Activated T-helper 1 cell treated with anti-CD3 and anti-CD28 coated beads, Interleukin-12 subunit alpha, Interleukin-12 subunit beta, Interleukin-2, Interleukin-4 antibody, amounts not matched to agents 30 ng/mL and 10 ng/mL and 1 ng/mL, durations not matched to agents 14 hours and 24 hours and 36 hours (primary cell): ENCODE data around the gene CENPL. TPM values are rescaled to one million over a fixed set of nuclear protein-coding genes. Genes with fewer than 3 reads are reported as not detected.
"Not testable (repeated sequence)": the region's sequence is repeated elsewhere in the genome, so short reads cannot be mapped to it uniquely, and the experiment has no call there.

ENCODE experiments used
- DNase-seq: peaks from one replicate; pipeline ENCODE4 v3.0.0; 2021; ENCODE audit warnings: low spot score
- H3K27ac Mint-ChIP-seq: one replicate; pipeline ENCODE4 v1.8.0; 2021; ENCODE audit warnings: mild to moderate bottlenecking, mixed read lengths
- H3K27me3 Mint-ChIP-seq: one replicate; pipeline ENCODE4 v1.8.0; 2022; ENCODE audit warnings: mild to moderate bottlenecking, moderate library complexity, mixed read lengths; ENCODE audit not compliant: insufficient read depth
- H3K36me3 Mint-ChIP-seq: one replicate; pipeline ENCODE4 v1.8.0; 2021; ENCODE audit warnings: low read depth, mixed read lengths
- H3K4me1 Mint-ChIP-seq: one replicate; pipeline ENCODE4 v1.8.0; 2021; ENCODE audit warnings: low read depth, mixed read lengths
- H3K4me3 Mint-ChIP-seq: one replicate; pipeline ENCODE4 v1.8.0; 2021; ENCODE audit warnings: mild to moderate bottlenecking, moderate library complexity, mixed read lengths
- H3K9me3 Mint-ChIP-seq: one replicate; pipeline ENCODE4 v1.8.0; 2021; ENCODE audit warnings: mixed read lengths
- intact Hi-C: fragments of 100-400 bp; cut with micrococcal nuclease; formaldehyde crosslinking; loops from one replicate; pipeline ENCODE4 v1.15.1; 2024
- total RNA-seq: library from RNA; stranded (reverse); gene quantifications from 2 replicates; pipeline ENCODE4 v1.2.3, GENCODE V29; 2022

CENPL gene
- total RNA-seq, 1 donor from 2014 or later, result 23.6 TPM

DNA sequence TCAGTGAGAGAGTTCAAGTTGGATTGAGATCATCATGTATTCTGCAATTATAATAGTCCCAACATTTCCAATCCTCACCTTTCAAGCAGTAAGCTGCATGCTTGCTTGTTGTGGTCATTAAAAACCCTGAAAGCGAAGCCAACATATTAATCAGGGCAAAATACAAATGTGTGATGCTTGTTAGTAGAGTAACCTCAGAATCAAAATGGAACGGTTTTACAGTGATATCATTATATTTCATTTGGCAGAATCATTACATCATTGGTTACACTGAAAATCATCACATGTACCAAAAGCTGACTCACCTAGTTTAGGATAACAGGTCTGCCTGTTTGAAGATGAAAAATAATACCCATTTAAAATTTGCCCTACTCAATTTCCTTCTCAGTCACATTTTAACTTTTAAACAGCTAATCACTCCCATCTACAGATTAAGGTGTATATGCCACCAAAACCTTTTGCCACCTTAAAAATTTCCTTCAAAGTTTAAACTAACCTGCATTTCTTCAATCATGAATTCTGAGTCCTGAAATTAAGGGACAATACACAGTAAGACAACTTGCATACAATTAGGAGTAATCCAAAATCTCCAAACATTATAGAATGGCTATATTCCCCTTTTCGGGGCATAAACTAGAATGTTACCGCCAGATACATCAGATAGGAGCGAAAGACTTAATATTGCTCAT lies 39.6 kb upstream of the CENPL start:
- peak overlapping the region; percentile 98 for H3K27ac Mint-ChIP-seq
- peaks cover 59% of the 10 kb centered on the region for H3K36me3 Mint-ChIP-seq
- peaks cover 41% of the 10 kb centered on the region for H3K4me1 Mint-ChIP-seq
- no peaks in the 10 kb centered on the region for H3K27me3 Mint-ChIP-seq
- no peak for DNase-seq
- H3K9me3 Mint-ChIP-seq, result no peaks in the 10 kb centered on the region
- intact Hi-C loops, result loop anchor here (10.0 kb wide), 1 partner anchor 1120 kb away; no protein-coding TSS in a partner anchor
- peak overlapping the region; percentile 98 for H3K4me3 Mint-ChIP-seq

- no peaks in the 10 kb centered on the region for H3K27me3 Mint-ChIP-seq
- H3K36me3 Mint-ChIP-seq, result peaks cover 58% of the 10 kb centered on the region
- no peak for DNase-seq
- H3K4me1 Mint-ChIP-seq, result peaks cover 33% of the 10 kb centered on the region
- intact Hi-C loops, result loop anchor here (10.0 kb wide), 1 partner anchor 1119 kb away; no protein-coding TSS in a partner anchor
- H3K4me3 Mint-ChIP-seq, result peak overlapping the region; percentile 98
- H3K9me3 Mint-ChIP-seq, result no peaks in the 10 kb centered on the region
- peak overlapping the region; percentile 65 for H3K27ac Mint-ChIP-seq
Observed at GRCh38 chr1:173863224-173864161, 38.8 kb upstream of the CENPL start.

DNA sequence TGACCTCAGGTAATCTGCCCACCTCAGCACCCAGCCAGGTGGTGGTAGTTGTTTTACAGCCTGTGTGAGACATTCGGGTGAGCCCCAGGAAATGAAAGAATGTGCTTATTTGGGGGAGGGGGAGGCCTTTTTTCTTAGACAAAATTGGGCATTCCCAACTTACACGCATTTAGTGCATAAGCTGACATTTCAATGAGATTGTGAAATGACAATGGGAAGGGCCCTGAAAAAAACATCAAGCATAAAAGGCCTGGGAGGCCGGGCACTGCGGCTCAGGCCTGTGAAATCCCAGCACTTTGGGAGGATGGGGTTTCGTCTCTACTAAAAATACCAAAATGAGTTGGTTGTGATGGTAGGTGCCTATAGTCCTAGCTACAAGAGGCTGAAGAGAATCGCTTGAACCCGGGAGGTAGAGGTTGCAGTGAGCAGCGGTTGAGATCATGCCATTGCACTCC lies 38.1 kb upstream of the CENPL start:
- DNase-seq, result no peak
- H3K9me3 Mint-ChIP-seq, result no peaks in the 10 kb centered on the region
- peaks cover 62% of the 10 kb centered on the region for H3K36me3 Mint-ChIP-seq
- peak overlapping the region; percentile 37 for H3K27ac Mint-ChIP-seq
- no peak overlapping the region for H3K4me3 Mint-ChIP-seq
- H3K27me3 Mint-ChIP-seq, result no peaks in the 10 kb centered on the region
- intact Hi-C loops, result loop anchor here (10.0 kb wide), 1 partner anchor 1118 kb away; no protein-coding TSS in a partner anchor
- peaks cover 33% of the 10 kb centered on the region for H3K4me1 Mint-ChIP-seq

GRCh38 chr1:173862146-173862768 lies 37.6 kb upstream of the CENPL start:
- intact Hi-C loops, result loop anchor here (10.0 kb wide), 1 partner anchor 1117 kb away; no protein-coding TSS in a partner anchor
- DNase-seq, H3K27me3 Mint-ChIP-seq, H3K9me3 Mint-ChIP-seq, H3K4me3 Mint-ChIP-seq: not testable (repeated sequence)
- Mint-ChIP-seq H3K27ac (peak overlapping the region; percentile 37), H3K4me1 (peaks cover 33% of the 10 kb centered on the region), H3K36me3 (peaks cover 61% of the 10 kb centered on the region)

DNA sequence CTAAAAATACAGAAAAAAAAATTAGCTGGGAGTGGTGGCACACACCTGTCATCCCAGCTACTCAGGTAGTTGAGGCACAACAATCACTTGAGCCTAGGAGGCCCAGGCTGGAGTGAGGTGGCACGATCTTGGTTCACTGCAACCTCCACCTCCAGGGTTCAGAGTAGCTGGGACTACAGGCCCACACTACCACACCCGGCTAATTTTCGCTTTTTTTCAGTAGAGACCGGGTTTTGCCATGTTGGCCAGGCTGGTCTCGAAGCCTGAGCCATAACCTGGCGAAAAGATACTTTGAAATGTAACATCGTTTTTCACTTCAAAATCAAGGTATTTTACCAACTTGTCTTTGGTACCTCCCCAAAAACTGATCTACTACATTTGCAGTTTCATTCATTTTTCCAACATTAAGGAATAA lies 37.1 kb upstream of the CENPL start:
- H3K4me1 Mint-ChIP-seq, result peaks cover 31% of the 10 kb centered on the region
- intact Hi-C loops, result loop anchor here (10.0 kb wide), 1 partner anchor 1117 kb away; no protein-coding TSS in a partner anchor
- DNase-seq, result no peak
- no peaks in the 10 kb centered on the region for H3K9me3 Mint-ChIP-seq
- H3K4me3 Mint-ChIP-seq, result no peak overlapping the region
- peak overlapping the region; percentile 8 for H3K27ac Mint-ChIP-seq
- peaks cover 56% of the 10 kb centered on the region for H3K36me3 Mint-ChIP-seq
- no peaks in the 10 kb centered on the region for H3K27me3 Mint-ChIP-seq

- Mint-ChIP-seq H3K4me1 (peaks cover 15% of the 10 kb centered on the region), H3K27ac (no peak overlapping the region), H3K36me3 (peaks cover 51% of the 10 kb centered on the region), H3K9me3 (no peaks in the 10 kb centered on the region), H3K4me3 (no peak overlapping the region), H3K27me3 (no peaks in the 10 kb centered on the region)
- intact Hi-C loops, result loop anchor here (10.0 kb wide), 1 partner anchor 1115 kb away; no protein-coding TSS in a partner anchor
- DNase-seq, result no peak
Observed at GRCh38 chr1:173860065-173860464, 35.4 kb upstream of the CENPL start.

DNA sequence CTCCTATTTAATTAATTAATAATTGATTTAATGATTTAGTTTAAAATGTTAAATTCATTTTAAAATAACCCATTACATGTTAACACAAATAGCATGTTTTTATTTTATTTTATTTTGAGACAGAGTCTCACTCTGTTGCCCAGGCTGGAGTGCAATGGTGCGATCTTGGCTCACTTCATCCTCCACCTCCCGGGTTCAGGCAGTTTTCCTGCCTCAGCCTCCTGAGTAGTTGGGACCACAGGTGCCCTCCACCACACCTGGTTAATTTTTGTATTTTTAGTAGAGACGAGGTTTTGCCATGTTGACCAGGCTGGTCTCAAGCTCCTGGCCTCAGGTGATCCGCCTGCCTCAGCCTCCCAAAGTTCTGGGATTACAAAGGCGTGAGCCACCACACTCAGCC lies 34.9 kb upstream of the CENPL start:
- H3K27ac Mint-ChIP-seq, H3K4me3 Mint-ChIP-seq, H3K9me3 Mint-ChIP-seq, H3K27me3 Mint-ChIP-seq, intact Hi-C loops, DNase-seq: not testable (repeated sequence)
- H3K4me1 Mint-ChIP-seq, result peaks cover 12% of the 10 kb centered on the region
- peaks cover 48% of the 10 kb centered on the region for H3K36me3 Mint-ChIP-seq

DNA sequence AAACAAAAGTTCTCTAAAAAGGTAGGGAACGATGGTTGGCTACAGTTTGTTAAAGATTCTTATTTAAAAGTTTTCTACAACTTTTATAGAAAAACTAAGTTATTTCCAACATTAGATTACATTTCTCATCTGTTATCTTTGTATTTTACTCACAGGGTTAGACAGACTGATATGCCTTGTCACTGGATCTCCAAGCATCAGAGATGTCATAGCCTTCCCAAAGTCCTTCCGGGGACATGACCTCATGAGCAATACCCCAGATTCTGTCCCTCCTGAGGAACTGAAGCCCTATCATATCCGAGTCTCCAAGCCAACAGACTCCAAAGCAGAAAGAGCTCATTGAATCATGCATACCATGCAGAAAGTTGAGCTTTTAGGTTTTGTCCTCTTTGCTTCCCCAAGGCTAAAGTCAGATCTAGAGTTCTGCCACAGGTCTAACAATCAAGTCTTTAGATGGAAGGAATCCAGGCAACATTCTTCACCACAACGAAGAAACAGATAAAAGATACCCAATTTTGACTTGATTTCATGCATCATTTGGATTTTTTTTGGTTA lies 32.8 kb upstream of the CENPL start:
- Mint-ChIP-seq H3K9me3 (no peaks in the 10 kb centered on the region), H3K36me3 (peaks cover 35% of the 10 kb centered on the region), H3K4me1 (no peaks in the 10 kb centered on the region), H3K27ac (no peak overlapping the region), H3K27me3 (no peaks in the 10 kb centered on the region), H3K4me3 (no peak overlapping the region)
- DNase-seq, result no peak
- intact Hi-C loops, result no loop called here

GRCh38 chr1:173856903-173857302 lies 32.2 kb upstream of the CENPL start:
- no peak for DNase-seq
- peaks cover 36% of the 10 kb centered on the region for H3K36me3 Mint-ChIP-seq
- no peak overlapping the region for H3K27ac Mint-ChIP-seq
- H3K4me1 Mint-ChIP-seq, result no peaks in the 10 kb centered on the region
- intact Hi-C loops, result no loop called here
- no peaks in the 10 kb centered on the region for H3K27me3 Mint-ChIP-seq
- H3K9me3 Mint-ChIP-seq, result no peaks in the 10 kb centered on the region
- H3K4me3 Mint-ChIP-seq, result no peak overlapping the region

GRCh38 chr1:173856014-173856413 lies 31.3 kb upstream of the CENPL start:
- DNase-seq, result no peak
- intact Hi-C loops, result no loop called here
- Mint-ChIP-seq H3K9me3 (no peaks in the 10 kb centered on the region), H3K4me3 (no peak overlapping the region), H3K36me3 (peaks cover 40% of the 10 kb centered on the region), H3K4me1 (no peaks in the 10 kb centered on the region), H3K27me3 (no peaks in the 10 kb centered on the region), H3K27ac (no peak overlapping the region)

DNA sequence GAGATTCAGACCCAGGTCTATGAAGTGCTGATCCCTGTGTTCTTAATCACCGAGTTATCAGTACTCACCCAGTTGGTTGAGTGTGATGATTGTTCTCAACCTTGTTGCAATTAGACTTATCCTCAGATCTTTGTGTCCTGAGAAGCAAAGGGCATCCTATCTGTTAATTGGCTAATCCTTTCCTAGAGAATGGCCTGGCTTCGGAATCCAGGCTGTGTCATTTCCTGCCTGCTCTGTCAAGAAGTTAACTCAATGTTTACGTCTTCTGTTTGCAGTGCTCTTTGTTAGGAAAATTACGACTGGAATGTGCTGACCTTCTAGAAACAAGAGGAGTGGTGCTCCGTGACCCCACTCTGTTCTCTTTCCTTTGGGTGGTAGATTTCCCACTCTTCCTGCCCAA lies 28.4 kb upstream of the CENPL start:
- peaks cover 34% of the 10 kb centered on the region for H3K36me3 Mint-ChIP-seq
- intact Hi-C loops, result no loop called here
- no peak overlapping the region for H3K27ac Mint-ChIP-seq
- H3K4me1 Mint-ChIP-seq, result no peaks in the 10 kb centered on the region
- H3K4me3 Mint-ChIP-seq, result no peak overlapping the region
- DNase-seq, result no peak
- no peaks in the 10 kb centered on the region for H3K27me3 Mint-ChIP-seq
- H3K9me3 Mint-ChIP-seq, result no peaks in the 10 kb centered on the region

- Mint-ChIP-seq H3K4me3 (no peak overlapping the region), H3K4me1 (no peaks in the 10 kb centered on the region), H3K27ac (no peak overlapping the region), H3K27me3 (no peaks in the 10 kb centered on the region), H3K36me3 (peaks cover 30% of the 10 kb centered on the region), H3K9me3 (no peaks in the 10 kb centered on the region)
- DNase-seq, result no peak
- intact Hi-C loops, result no loop called here
Observed at GRCh38 chr1:173852105-173852504, 27.4 kb upstream of the CENPL start.
